Tibial nerve (tissue), 4 donors: ENCODE measurements around the gene TIMM17A. TPM values are rescaled to one million over a fixed set of nuclear protein-coding genes. Genes with fewer than 3 reads are reported as not detected.

Experiments used
- DNase-seq, 2 donors: peaks; one replicate each; pipeline ENCODE4 v3.0.0-alpha.2; 2019; ENCODE audit warnings: low spot score in 2 of 2
- H3K27ac ChIP-seq, 4 donors: fragments of 200-600 bp; sonication (generic) in 3 of 4; one replicate each; pipeline ENCODE4 v1.5.1; 2017 to 2019; ENCODE audit warnings: mild to moderate bottlenecking in 1 of 4
- H3K27me3 ChIP-seq, 2 donors: fragments of 200-600 bp; sonication (generic) in 1 of 2; one replicate each; pipeline versions ENCODE4 v1.5.1 to v1.6.0; 2017 to 2019
- H3K36me3 ChIP-seq, 3 donors: fragments of 200-600 bp; sonication (generic); one replicate each; pipeline ENCODE4 v1.5.1; 2018 to 2019
- H3K4me1 ChIP-seq, 4 donors: fragments of 200-600 bp; sonication (generic) in 3 of 4; one replicate each; pipeline ENCODE4 v1.5.1; 2017 to 2019
- H3K4me3 ChIP-seq, 4 donors: fragments of 200-600 bp; sonication (generic) in 3 of 4; one replicate each; pipeline ENCODE4 v1.5.1; 2017 to 2019; ENCODE audit warnings: mild to moderate bottlenecking in 1 of 4, moderate library complexity in 1 of 4
- H3K9me3 ChIP-seq, 4 donors: fragments of 200-600 bp; sonication (generic) in 3 of 4; one replicate each; pipeline ENCODE4 v1.5.1; 2017 to 2019
- EP300 ChIP-seq, 2 donors: sonication (generic); formaldehyde crosslinking; IDR thresholded peaks; one replicate each; pipeline ENCODE4 v1.6.1; 2017; ENCODE audit warnings: antibody characterized with exemption in 2 of 2, mild to moderate bottlenecking in 1 of 2
- POLR2A ChIP-seq, 2 donors: fragments of 450-650 bp; IDR thresholded peaks; one replicate each; pipeline ENCODE4 v1.6.1; 2017; ENCODE audit warnings: antibody characterized with exemption in 2 of 2, mild to moderate bottlenecking in 2 of 2, moderate library complexity in 2 of 2
- WGBS, 2 donors: methylation state at CpG; one replicate each; pipeline ENCODE4 v1.1.5; 2018; 5-methylcytosine and 5-hydroxymethylcytosine counted together
- total RNA-seq, 4 donors: library from RNA; depleted of rRNA; stranded (reverse); fragments of >200 nt; gene quantifications; one replicate each; pipeline ENCODE4 v1.1.0, GENCODE V29; 2016
- TF ChIP-seq, protein P1 (sequence below), 5 experiments: fragments of 200-600 bp in 3 of 5; fragments of 450-650 bp in 2 of 5; sonication (generic) in 3 of 5; IDR thresholded peaks; one replicate each; pipeline ENCODE4 v1.5.1; 2016 to 2019; ENCODE audit warnings: antibody characterized with exemption in 5 of 5, mild to moderate bottlenecking in 3 of 5, moderate library complexity in 2 of 5

Gene TIMM17A
- total RNA-seq, 4 donors from 2014 or later, result 16.2 to 31.8 (median 21.0) TPM

DNA sequence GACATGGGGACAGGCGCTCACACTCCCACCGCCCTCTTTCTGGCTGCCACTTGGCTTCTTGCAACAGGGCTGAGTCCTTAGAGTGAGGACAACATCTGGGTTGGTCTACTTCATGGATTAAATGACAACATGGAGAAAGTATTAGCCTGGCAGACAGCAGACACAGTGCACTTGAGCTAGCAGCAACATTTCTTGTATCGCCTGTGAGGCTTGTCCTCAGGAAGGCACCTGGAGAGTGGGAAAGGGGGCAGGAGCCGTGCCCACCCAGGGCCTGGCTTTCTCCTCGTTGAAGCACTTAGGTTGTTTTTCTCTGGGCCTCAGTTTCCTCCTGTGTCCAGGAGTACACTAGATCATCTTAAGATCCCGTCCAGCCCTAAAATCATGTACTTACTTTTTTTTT is 58.8 kb downstream of the TIMM17A start:
- no peak for DNase-seq
- Histone ChIP-seq H3K27ac (peak overlapping the region in 1 of 4 donors; percentile 67), H3K4me3 (no peak overlapping the region)

DNA sequence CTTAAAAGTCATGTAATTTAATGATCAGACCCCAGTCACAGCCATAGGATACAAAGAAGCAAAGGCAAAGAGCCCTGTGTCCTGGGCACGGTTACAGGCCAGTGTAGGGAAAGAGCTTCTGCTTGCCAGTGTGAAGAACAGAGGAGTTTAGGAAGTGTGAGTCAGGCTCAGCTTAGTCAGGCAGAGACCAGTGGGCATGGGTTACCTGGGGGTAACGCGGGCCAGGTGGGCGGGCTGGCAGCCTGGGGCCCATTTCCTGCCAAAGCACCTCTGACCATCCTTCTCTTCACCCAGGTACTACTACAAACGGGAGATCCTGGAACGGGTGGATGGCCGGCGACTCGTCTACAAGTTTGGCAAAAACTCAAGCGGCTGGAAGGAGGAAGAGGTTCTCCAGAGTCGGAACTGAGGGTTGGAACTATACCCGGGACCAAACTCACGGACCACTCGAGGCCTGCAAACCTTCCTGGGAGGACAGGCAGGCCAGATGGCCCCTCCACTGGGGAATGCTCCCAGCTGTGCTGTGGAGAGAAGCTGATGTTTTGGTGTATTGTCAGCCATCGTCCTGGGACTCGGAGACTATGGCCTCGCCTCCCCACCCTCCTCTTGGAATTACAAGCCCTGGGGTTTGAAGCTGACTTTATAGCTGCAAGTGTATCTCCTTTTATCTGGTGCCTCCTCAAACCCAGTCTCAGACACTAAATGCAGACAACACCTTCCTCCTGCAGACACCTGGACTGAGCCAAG is 59.8 kb downstream of the TIMM17A start:
- WGBS, 2 donors, result 80 to 87% methylated on average over 17 of the region's 17 CpGs
- Histone ChIP-seq H3K27ac (peak overlapping the region in 1 of 4 donors; percentile 67), H3K27me3 (no peaks in the 10 kb centered on the region), H3K4me1 (peaks cover 0 to 17% (median 4%) of the 10 kb centered on the region in 4 donors), H3K36me3 (peaks cover 0 to 34% (median 0%) of the 10 kb centered on the region in 3 donors), H3K9me3 (no peaks in the 10 kb centered on the region), H3K4me3 (no peak overlapping the region)
- no peak for TF ChIP-seq POLR2A (IDR thresholded peaks at IDR 0.05)
- no peak for DNase-seq

More for the DNA sequence above, 58.8 kb downstream of the TIMM17A start:
- H3K9me3 ChIP-seq, result no peaks in the 10 kb centered on the region
- H3K36me3 ChIP-seq, result peaks cover 0 to 34% (median 0%) of the 10 kb centered on the region in 3 donors
- TF ChIP-seq, protein P1, sequence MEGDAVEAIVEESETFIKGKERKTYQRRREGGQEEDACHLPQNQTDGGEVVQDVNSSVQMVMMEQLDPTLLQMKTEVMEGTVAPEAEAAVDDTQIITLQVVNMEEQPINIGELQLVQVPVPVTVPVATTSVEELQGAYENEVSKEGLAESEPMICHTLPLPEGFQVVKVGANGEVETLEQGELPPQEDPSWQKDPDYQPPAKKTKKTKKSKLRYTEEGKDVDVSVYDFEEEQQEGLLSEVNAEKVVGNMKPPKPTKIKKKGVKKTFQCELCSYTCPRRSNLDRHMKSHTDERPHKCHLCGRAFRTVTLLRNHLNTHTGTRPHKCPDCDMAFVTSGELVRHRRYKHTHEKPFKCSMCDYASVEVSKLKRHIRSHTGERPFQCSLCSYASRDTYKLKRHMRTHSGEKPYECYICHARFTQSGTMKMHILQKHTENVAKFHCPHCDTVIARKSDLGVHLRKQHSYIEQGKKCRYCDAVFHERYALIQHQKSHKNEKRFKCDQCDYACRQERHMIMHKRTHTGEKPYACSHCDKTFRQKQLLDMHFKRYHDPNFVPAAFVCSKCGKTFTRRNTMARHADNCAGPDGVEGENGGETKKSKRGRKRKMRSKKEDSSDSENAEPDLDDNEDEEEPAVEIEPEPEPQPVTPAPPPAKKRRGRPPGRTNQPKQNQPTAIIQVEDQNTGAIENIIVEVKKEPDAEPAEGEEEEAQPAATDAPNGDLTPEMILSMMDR (IDR thresholded peaks at IDR 0.05), result no peak
- TF ChIP-seq POLR2A (IDR thresholded peaks at IDR 0.05) (no peak), EP300 (IDR thresholded peaks at IDR 0.05) (no peak)
- no peaks in the 10 kb centered on the region for H3K27me3 ChIP-seq
- peaks cover 0 to 27% (median 9%) of the 10 kb centered on the region in 4 donors for H3K4me1 ChIP-seq
- 86 to 96% methylated on average over 6 of the region's 6 CpGs for WGBS, 2 donors

DNA sequence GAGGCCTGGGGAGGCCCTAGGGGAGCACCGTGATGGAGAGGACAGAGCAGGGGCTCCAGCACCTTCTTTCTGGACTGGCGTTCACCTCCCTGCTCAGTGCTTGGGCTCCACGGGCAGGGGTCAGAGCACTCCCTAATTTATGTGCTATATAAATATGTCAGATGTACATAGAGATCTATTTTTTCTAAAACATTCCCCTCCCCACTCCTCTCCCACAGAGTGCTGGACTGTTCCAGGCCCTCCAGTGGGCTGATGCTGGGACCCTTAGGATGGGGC is 60.3 kb downstream of the TIMM17A start:
- WGBS, 2 donors, result 65 to 66% methylated on average over 3 of the region's 3 CpGs
- TF ChIP-seq, protein P1 (IDR thresholded peaks at IDR 0.05), result no peak
- no peak for TF ChIP-seq EP300 (IDR thresholded peaks at IDR 0.05)
- no peak for TF ChIP-seq POLR2A (IDR thresholded peaks at IDR 0.05)
- no peak for DNase-seq
- peaks cover 0 to 34% (median 0%) of the 10 kb centered on the region in 3 donors for H3K36me3 ChIP-seq
- no peak overlapping the region for H3K27ac ChIP-seq
- H3K4me1 ChIP-seq, result peaks cover 0 to 14% (median 2%) of the 10 kb centered on the region in 4 donors
- no peak overlapping the region for H3K4me3 ChIP-seq
- H3K9me3 ChIP-seq, result no peaks in the 10 kb centered on the region
- no peaks in the 10 kb centered on the region for H3K27me3 ChIP-seq

DNA sequence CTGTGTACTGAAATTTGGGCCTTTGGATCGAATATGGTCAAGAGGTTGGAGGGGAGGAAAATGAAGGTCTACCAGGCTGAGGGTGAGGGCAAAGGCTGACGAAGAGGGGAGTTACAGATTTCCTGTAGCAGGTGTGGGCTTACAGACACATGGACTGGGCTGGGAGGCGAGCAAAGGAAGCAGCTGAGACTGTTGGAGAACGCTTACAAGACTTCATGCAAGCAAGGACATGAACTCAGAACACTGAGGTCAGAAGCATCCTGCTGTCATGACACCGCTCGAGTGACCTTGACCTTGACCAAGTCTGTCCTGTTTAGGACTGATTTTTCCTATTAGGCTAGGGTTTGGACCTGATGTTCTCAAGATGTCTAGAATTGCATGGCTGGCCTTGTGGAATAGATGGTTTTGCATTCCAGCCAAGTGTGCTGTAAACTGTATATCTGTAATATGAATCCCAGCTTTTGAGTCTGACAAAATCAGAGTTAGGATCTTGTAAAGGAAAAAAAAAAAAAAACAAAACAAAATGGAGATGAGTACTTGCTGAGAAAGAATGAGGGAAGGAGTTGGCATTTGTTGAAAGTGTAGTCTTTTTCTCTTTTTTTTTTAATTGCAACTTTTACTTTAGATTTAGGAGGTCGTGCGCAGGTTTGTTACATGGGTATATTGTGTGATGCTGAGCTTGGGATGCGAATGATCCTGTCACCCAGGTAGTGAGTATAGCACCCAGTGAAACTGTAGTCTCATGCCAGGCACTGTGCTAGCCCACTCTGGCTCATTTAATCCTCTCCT is 60.9 kb downstream of the TIMM17A start:
- no peak overlapping the region for H3K4me3 ChIP-seq
- peak overlapping the region in 1 of 4 donors; percentile 26 for H3K27ac ChIP-seq
- TF ChIP-seq POLR2A (IDR thresholded peaks at IDR 0.05) (no peak), EP300 (IDR thresholded peaks at IDR 0.05) (no peak)
- TF ChIP-seq, protein P1 (IDR thresholded peaks at IDR 0.05), result no peak
- no peaks in the 10 kb centered on the region for H3K27me3 ChIP-seq
- H3K36me3 ChIP-seq, result peaks cover 0 to 34% (median 0%) of the 10 kb centered on the region in 3 donors
- DNase-seq, result no peak
- H3K9me3 ChIP-seq, result no peaks in the 10 kb centered on the region
- 77 to 80% methylated on average over 9 of the region's 9 CpGs for WGBS, 2 donors
- peaks cover 0 to 14% (median 2%) of the 10 kb centered on the region in 4 donors for H3K4me1 ChIP-seq

DNA sequence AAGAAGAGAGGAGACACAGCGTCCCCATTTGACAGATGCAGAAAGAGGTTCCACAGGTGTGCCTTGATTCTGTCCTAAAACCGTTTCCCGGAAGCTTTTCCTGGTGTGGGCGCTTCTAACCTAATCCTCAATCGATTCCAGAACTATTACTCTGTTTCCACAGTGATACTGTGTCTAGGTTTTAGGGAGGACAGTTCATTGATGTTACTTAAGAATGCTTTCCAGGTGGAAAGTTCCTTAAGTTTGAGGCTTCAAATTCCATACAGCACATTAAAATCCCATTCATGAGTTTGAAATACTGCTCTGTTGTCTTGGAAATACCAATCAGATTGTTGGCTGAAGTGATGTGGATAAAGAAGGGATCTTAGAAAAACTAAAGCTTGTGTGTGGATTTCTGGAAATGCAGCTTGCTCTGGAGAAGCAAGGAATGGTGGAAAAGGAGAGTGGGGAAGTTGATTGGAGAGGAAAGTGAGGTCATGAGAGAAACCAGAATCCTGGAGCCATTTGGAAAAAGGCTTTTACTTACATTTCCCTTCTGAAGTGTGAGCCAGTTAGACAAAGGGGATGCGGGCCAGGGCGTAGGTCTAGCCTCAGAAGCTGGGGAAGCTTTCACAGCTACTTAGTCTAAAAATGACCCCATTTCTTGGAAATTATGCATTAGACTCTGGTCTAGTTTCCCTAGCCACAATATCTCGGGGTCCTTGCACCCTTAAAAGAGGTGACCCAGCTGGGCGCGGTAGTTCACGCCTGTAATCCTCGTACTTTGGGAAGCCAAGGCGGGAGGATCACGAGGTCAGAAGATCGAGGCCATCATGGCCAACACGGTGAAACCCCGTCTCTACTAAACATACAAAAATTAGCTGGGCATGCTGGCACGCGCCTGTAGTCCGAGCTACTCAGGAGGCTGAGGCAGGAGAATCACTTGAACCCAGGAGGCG is 61.8 kb downstream of the TIMM17A start:
- H3K9me3 ChIP-seq, result no peaks in the 10 kb centered on the region

More for the DNA sequence above, 61.8 kb downstream of the TIMM17A start:
- peaks cover 0 to 34% (median 0%) of the 10 kb centered on the region in 3 donors for H3K36me3 ChIP-seq
- no peak overlapping the region for H3K4me3 ChIP-seq
- H3K4me1 ChIP-seq, result peaks cover 0 to 14% (median 2%) of the 10 kb centered on the region in 4 donors
- H3K27me3 ChIP-seq, result no peaks in the 10 kb centered on the region
- peak overlapping the region in 1 of 4 donors; percentile 74 for H3K27ac ChIP-seq
- TF ChIP-seq, protein P1 (IDR thresholded peaks at IDR 0.05), result no peak
- TF ChIP-seq POLR2A (IDR thresholded peaks at IDR 0.05) (no peak), EP300 (IDR thresholded peaks at IDR 0.05) (no peak)
- WGBS, 2 donors, result 85 to 89% methylated on average over 21 of the region's 21 CpGs
- DNase-seq, result no peak
